Motor neuron (in vitro differentiated cells): ENCODE results near the gene PTPRB. TPM values are rescaled to one million over a fixed set of nuclear protein-coding genes. Genes with fewer than 3 reads are reported as not detected.
"Not testable (repeated sequence)": the region's sequence is repeated elsewhere in the genome, so short reads cannot be mapped to it uniquely, and the experiment has no call there.

Experiments
- ATAC-seq, 8 experiments: fragments of 200-7000 bp; cut with Tn5 transposase; replicated peaks in 6 of 8; 2 replicates each; pipeline ENCODE4 v1.8.0; 2021; ENCODE audit warnings: mild to moderate bottlenecking in 8 of 8, moderate library complexity in 8 of 8
- H3K27ac ChIP-seq, 2 donors: fragments of 250-450 bp; sonication (Bioruptor Pico); 2 replicates each; pipeline ENCODE4 v1.9.0; 2021; ENCODE audit warnings: antibody characterized with exemption in 2 of 2, mild to moderate bottlenecking in 2 of 2, moderate library complexity in 1 of 2
- H3K4me1 ChIP-seq, 2 donors: fragments of 250-450 bp; sonication (Bioruptor Pico); replicated peaks in 1 of 2; 2 replicates each; pipeline ENCODE4 v1.6.1; 2021; ENCODE audit warnings: antibody characterized with exemption in 2 of 2, mild to moderate bottlenecking in 2 of 2, moderate library complexity in 1 of 2
- H3K4me3 ChIP-seq, 5 donors: fragments of 250-450 bp; sonication (Bioruptor Pico); 2 replicates each; pipeline ENCODE4 v1.9.0; 2021; ENCODE audit warnings: antibody characterized with exemption in 5 of 5, mild to moderate bottlenecking in 5 of 5, moderate library complexity in 4 of 5
- WGBS, 10 experiments: fragments of 450-650 bp; shearing (Covaris generic); methylation state at CpG; one replicate each; pipeline ENCODE4 v1.0.0; 2022; 5-methylcytosine and 5-hydroxymethylcytosine counted together
- in situ Hi-C, 9 experiments: fragments of 400-800 bp; cut with MboI; loops; one replicate each; pipeline ENCODE4 v1.15.0; 2021; ENCODE audit warnings: low sequenced_read_pairs in 9 of 9, low pct_unique_long_range_greater_than_20kb in 2 of 9; ENCODE audit not compliant: unreplicated experiment in 9 of 9
- total RNA-seq, 8 experiments: library from RNA; unstranded; fragments of 300-600 nt; gene quantifications; 2 replicates each; pipeline versions ENCODE4 v1.2.3 to v1.2.4, GENCODE V29; 2022

The PTPRB gene
- total RNA-seq, 8 experiments from 2014 or later, result 0.03 to 1.0 (median 0.43) TPM; not detected in 1

DNA sequence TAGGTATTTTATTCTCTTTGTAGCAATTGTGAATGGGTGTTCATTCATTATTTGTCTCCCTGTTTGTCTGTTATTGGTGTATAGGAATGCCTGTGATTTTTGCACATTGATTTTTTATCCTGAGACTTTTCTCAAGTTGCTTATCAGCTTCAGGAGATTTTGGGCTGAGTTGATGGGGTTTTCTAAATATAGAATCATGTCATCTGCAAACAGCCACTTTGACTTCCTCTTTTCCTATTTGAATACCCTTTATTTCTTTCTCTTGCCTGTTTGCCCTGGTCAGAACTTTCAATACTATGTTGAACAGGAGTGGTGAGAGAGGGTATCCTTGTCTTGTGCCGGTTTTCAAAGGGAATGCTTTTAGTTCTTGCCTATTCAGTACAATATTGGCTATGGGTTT is 144.3 kb downstream of the PTPRB start:
- in situ Hi-C loops, H3K4me3 ChIP-seq, ATAC-seq, H3K27ac ChIP-seq, H3K4me1 ChIP-seq: not testable (repeated sequence)
- WGBS, 10 experiments, result 0 to 89% (median 43%) methylated on average over 1 of the region's 1 CpG; no CpG with 5 or more reads in 6 of the 10 experiments

DNA sequence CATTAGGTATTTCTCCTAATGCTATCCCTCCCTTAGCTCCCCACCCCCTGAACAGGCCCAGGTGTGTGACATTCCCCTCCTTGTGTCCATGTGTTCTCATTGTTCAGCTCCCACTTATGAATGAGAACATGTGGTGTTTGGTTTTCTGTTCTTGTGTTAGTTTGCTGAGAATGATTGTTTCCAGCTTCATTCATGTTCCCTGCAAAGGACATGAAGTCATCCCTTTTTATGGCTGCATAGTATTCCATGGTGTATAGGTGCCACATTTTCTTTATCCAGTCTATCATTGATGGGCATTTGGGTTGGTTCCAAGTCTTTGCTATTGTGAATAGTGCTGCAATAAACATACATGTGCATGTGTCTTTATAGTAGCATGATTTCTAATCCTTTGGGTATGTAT is 146.3 kb downstream of the PTPRB start:
- ATAC-seq, H3K4me1 ChIP-seq, H3K27ac ChIP-seq, in situ Hi-C loops, H3K4me3 ChIP-seq: not testable (repeated sequence)

DNA sequence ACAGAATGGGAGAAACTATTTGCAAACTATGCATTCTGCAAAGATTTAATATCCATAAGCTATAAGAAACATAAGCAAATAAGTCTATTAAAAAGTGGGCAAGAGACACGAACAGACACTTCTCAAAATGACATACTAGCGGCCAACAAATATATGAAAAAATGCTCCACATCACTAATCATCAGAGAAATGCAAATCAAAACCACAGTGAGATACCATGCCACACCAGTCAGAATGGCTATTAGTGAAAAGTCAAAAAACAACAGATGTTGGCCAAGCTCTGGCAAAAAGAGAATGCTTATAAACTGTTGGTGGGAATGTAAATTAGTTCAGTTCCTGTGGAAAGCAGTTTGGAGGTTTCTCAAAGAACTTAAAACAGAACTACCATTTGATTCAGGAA is 149.8 kb downstream of the PTPRB start:
- in situ Hi-C loops, result no loop called here
- peak in 2 of 8 experiments; percentile 49 to 86 for ATAC-seq
- WGBS, 10 experiments, result 20 to 100% (median 85%) methylated on average over 1 to 2 of the region's 2 CpGs; no CpG with 5 or more reads in 3 of the 10 experiments

DNA sequence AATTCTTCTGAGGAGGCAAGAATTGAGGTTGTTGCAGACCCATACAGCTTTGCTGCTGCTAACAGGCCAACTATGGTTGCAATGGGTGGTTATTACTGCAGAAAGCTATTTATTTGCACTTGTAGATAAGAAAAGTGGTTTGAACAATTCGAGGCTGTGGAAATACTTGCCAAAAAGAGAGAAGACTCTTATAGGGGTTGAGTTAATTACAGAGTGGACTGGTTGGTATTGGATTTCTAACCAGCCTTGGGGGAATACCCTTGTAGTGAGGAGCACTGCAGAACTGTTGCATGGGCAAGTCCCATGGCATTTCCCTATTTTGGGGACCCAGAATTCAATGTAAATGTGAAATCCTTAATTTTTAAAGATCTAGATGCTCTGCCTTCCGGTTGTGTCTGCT is 150.6 kb downstream of the PTPRB start:
- 0 to 90% (median 60%) methylated on average over 1 to 2 of the region's 2 CpGs; no CpG with 5 or more reads in 1 of the 10 experiments for WGBS, 10 experiments
- Histone ChIP-seq H3K4me3 (no peak overlapping the region), H3K4me1 (no peaks in the 10 kb centered on the region), H3K27ac (no peak overlapping the region)
- no peak for ATAC-seq
- in situ Hi-C loops, result no loop called here

More for the DNA sequence above, 149.8 kb downstream of the PTPRB start:
- no peaks in the 10 kb centered on the region for H3K4me1 ChIP-seq
- H3K27ac ChIP-seq, result no peak overlapping the region
- H3K4me3 ChIP-seq, result no peak overlapping the region

DNA sequence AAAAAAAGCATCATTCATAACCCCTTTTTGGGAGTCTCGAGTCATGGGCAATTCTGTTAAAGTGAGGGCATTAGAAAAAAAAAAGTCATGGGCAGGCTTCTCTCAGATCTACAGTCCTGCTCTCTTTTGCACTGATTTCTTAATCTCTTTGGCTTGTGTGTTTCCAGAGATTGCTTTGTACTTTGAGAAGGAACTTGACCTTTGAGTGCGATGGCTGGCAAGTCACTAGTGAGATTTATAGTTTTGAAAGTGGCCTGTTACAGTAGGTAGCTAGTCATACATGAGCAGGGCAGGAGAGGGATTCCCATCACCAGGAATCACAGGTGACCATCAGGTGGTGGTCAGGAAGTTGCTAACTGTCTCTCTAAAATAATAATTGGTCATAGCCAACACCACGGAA is 151.5 kb downstream of the PTPRB start:
- ATAC-seq, result no peak

DNA sequence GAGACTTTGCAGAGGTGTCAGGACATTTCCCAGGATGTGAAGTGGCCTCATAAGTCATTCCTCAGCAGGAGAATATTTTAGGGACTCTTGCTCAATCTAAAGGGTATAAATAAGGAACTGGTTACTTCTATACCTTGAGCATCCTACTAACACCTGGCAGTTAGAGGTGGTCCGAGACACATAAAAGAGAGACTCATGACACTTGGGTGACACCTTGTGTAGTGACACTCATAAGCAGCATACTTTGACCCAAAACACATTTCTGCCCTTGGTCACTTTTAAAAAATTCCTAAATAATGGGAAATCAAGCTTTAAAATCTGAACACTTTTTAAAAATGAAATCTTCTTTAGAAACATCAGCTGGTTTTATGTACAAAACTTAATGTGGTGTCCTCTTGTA is 152.8 kb downstream of the PTPRB start:
- Histone ChIP-seq H3K4me3 (no peak overlapping the region), H3K4me1 (no peaks in the 10 kb centered on the region), H3K27ac (no peak overlapping the region)
- in situ Hi-C loops, result no loop called here
- 0 to 100% (median 45%) methylated on average over 1 of the region's 1 CpG; no CpG with 5 or more reads in 4 of the 10 experiments for WGBS, 10 experiments
- no peak for ATAC-seq

More for the DNA sequence above, 151.5 kb downstream of the PTPRB start:
- Histone ChIP-seq H3K4me1 (no peaks in the 10 kb centered on the region), H3K27ac (no peak overlapping the region), H3K4me3 (no peak overlapping the region)
- 0 to 100% (median 93%) methylated on average over 1 to 3 of the region's 3 CpGs; no CpG with 5 or more reads in 3 of the 10 experiments for WGBS, 10 experiments
- in situ Hi-C loops, result no loop called here

DNA sequence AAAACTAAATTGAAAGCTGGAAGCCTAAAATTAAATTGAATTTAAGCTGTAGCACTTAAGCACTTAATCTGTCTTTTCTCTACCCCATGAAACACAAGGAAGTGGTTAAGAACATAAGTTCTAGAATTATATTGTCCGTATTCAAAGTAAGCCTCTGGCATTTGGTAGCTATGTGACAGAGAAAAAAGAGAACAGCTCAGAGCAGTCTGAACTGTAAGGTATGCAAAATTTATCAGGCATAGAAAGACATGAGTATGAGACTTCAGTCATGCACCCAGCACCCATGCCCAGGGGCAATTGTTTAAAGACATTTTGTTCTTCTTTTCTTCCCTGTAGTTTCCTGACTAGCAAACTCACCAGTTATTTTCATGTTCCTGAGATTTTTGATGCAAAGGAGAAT is 154.5 kb downstream of the PTPRB start:
- in situ Hi-C loops, result no loop called here
- Histone ChIP-seq H3K27ac (no peak overlapping the region), H3K4me3 (no peak overlapping the region), H3K4me1 (no peaks in the 10 kb centered on the region)
- WGBS, 10 experiments, result 0 to 100% (median 67%) methylated on average over 1 of the region's 1 CpG; no CpG with 5 or more reads in 1 of the 10 experiments
- peak in 2 of 8 experiments; percentile 62 to 86 for ATAC-seq

DNA sequence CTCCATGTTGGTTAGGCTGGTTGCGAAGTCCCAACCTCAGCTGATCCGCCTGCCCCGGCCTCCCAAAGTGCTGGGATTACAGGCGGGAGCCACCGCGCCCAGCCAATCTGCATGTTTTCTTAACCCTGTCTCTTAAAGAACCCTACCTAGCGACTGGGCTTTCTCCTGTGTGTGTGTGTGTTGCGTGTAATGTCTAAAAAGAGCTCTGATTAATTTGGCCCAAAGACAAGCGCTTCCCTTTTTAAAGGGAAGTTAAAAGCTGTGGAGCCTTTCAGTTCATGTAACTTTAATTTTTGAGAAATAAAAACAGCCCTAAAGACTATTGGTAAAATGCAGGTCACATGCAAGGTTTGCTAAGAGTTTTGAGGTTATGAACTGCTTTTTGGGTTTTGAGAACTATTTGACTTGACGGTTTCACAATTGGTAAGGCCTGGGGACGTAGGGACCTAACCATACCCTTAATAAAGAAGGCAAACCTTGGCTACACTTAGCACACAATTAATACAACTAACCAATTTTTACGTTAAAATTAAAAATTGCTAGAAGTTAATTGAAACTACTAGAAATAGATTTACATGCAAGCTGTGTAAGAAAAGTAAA is 167.9 kb downstream of the PTPRB start:
- WGBS, 10 experiments, result 23 to 100% (median 85%) methylated on average over 1 to 12 of the region's 12 CpGs

DNA sequence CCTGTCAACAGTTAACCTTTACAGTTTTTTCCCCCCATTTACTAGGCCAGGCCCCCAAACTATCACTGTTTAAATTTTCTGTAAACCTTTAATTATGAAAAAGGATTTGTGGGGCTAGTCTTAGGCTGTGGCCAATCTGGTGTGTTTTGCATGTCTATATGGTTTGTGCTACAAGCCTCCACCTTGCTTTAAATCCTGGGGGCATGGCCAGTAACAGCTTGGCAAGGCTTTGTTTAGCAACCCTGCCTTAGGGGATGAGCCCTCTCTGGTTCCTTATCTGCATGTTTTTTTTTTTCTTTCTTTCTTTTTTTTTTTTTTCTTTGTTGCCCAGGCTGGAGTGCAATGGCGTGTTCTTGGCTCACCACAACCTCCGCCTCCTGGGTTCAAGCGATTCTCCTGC is 168.5 kb downstream of the PTPRB start:
- no peak overlapping the region for H3K27ac ChIP-seq
- no peak for ATAC-seq
- in situ Hi-C loops, result no loop called here
- WGBS, 10 experiments, result 33 to 100% (median 77%) methylated on average over 1 to 3 of the region's 3 CpGs
- H3K4me1 ChIP-seq, result no peaks in the 10 kb centered on the region
- H3K4me3 ChIP-seq, result no peak overlapping the region

More for the DNA sequence above, 167.9 kb downstream of the PTPRB start:
- Histone ChIP-seq H3K4me1 (no peaks in the 10 kb centered on the region), H3K27ac (no peak overlapping the region), H3K4me3 (no peak overlapping the region)
- in situ Hi-C loops, result no loop called here
- ATAC-seq, result no peak

DNA sequence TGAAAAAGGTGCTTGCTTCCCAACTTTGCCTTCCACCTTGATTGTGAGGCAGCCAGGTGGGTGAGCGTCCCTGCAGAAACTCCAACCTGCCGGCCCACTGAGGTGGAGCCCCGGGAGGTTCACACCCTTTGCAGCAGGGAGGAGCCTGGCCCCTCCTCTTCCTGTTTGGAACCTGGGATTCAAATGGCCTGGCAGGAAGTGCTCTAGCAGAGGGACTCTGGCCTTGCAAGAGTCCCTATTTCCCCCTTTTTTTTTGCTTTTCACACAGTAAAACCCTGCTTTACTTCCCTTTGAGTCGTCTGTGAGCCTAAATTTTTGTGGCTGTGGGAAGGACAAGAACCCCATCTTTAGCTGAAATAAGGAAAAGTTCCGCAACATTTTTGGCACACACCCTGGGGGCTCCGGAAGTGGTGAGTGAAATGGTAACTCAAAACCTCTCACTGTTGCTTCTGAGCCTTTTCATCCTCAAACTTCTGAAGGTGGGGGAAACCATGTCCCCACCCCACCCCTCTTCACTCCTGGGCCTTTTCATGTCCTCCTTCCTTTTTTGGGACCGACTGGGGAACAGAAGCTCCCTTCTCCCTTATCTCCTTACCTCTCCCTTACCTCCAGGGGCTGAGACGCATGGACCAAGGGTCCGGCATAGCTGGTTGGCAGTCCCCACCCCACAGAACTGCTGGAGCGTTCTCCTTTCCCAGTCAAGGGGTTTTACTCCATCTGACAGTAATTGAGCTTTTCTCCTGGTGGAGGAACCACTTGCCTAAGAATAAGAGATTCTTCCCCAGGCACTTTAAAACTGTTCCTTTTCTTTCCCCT is 169.1 kb downstream of the PTPRB start:
- WGBS, 10 experiments, result 21 to 100% (median 87%) methylated on average over 1 to 9 of the region's 10 CpGs; no CpG with 5 or more reads in 2 of the 10 experiments
- ATAC-seq, result no peak
- Histone ChIP-seq H3K27ac (no peak overlapping the region), H3K4me1 (no peaks in the 10 kb centered on the region), H3K4me3 (no peak overlapping the region)
- in situ Hi-C loops, result no loop called here

DNA sequence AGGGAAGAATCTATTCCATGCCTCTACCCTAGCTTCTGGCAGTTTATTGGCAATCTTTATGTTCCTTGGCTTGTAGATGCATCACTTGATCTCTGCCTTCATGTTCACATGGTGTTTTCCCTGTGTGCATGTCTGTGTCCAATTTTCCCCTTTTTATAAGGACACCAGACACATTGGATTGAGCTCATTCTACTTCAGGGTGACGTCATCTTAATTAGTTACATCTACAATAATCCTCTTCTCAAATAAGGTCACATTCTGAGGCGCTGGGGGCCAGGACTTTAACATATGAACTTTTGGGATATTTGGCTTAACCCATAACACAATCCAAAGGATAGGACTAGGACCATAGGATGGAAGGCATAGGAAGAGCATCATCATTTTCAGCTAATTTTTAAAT is 169.8 kb downstream of the PTPRB start:
- H3K27ac ChIP-seq, result no peak overlapping the region
- WGBS, 10 experiments, result 0 to 100% (median 89%) methylated on average over 1 to 2 of the region's 2 CpGs; no CpG with 5 or more reads in 3 of the 10 experiments
- no peaks in the 10 kb centered on the region for H3K4me1 ChIP-seq
- no peak overlapping the region for H3K4me3 ChIP-seq
- in situ Hi-C loops, result no loop called here
- no peak for ATAC-seq

DNA sequence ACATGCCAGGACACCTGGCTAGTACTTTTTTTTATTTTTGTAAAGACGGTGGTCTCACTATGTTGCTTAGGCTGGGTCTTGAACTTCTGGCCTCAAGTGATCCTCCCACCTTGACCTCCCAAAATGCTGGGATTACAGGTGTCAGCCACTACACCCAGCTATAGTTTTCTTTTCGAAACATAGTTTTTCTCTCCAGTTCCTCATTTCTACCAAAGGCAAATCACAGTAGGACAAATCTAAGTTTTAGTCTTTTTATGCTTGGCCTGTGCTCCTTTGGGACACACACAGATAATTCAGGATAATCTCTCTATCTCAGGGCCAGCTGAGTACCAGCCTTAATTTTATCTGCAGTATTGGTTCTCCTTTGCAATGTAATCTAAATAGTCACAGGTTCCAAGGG is 170.5 kb downstream of the PTPRB start:
- in situ Hi-C loops, result no loop called here
- Histone ChIP-seq H3K4me1 (no peaks in the 10 kb centered on the region), H3K27ac (no peak overlapping the region), H3K4me3 (no peak overlapping the region)
- WGBS, 10 experiments, result 33 to 100% (median 63%) methylated on average over 1 to 2 of the region's 2 CpGs; no CpG with 5 or more reads in 3 of the 10 experiments
- no peak for ATAC-seq
